Endothelial cell of hepatic sinusoid (primary cell): Measurements from ENCODE around the gene FSTL3.

Experiments
- in situ Hi-C: cut with HindIII; loops from 2 replicates; pipeline ENCODE4 v1.10.0; 2017; ENCODE audit warnings: low sequenced_read_pairs

Gene FSTL3

DNA sequence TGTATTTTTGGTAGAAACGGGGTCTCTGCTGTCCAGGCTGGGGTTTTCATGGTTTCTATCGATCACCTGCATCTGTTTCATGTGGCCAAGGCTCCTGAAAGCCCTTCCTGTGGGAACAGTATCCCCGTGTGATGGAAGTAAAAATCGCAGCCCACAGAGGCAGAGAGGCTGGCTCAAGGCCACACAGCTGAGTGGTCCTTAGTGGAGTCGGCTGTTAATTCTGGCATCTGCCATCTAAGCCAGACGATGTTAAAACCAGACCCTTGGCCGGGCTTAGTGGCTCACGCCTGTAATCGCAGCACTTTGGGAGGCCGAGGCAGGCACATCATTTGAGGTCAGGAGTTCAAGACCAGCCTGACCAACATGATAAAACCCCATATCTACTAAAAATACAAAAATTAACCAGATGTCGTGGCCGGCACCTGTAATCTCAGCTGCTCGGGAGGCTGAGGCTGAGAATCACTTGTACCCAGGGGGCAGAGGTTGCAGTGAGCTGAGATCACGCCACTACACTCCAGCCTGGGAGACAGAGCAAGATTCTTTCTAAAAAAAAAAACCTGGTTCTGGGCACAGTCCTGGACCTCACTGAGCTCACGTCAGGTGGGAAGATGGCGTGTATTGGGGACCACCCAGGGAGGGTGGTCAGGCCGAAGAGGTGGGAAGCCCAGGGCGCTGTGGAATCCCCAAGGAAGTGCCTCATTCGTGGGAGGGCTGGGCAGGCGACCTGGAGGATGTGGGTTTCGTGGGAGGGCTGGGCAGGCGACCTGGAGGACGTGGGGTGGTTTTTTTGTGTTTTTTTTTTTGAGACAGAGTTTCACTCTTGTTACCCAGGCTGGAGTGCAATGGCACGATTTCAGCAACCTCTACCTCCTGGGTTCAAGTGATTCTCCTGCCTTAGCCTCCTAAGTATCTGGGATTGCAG, 56.2 kb downstream of the FSTL3 start:
- in situ Hi-C loops, result no loop called here
